ENCODE results near the gene CSNK2A1.
"Not testable (repeated sequence)": the region's sequence is repeated elsewhere in the genome, so short reads cannot be mapped to it uniquely, and the experiment has no call there.

The CSNK2A1 gene

GRCh38 chr20:543369-544152 is at the start of gene CSNK2A1:
CSNK2A1 (minus strand) TSS chr20:543790; CDS start chr20:508551, 35,239 bp downstream.
- peak; percentile 92 for DNase-seq

- no peak for DNase-seq
These were observed 48.9 kb upstream of the CSNK2A1 start for GRCh38 chr20:592506-592905.

- no peak for DNase-seq
These were observed 48.4 kb upstream of the CSNK2A1 start for GRCh38 chr20:591941-592340.

- DNase-seq: no peak
These were observed 45.5 kb upstream of the CSNK2A1 start for GRCh38 chr20:588932-589672.

GRCh38 chr20:588476-588875 is 44.9 kb upstream of the CSNK2A1 start:
- no peak for DNase-seq

- no peak for DNase-seq
These were observed 41.3 kb upstream of the CSNK2A1 start for GRCh38 chr20:584971-585301.

GRCh38 chr20:584161-584970 is 40.8 kb upstream of the CSNK2A1 start:
- no peak for DNase-seq

GRCh38 chr20:582204-582603 is 38.6 kb upstream of the CSNK2A1 start:
- DNase-seq: no peak

GRCh38 chr20:578940-579690 is 35.5 kb upstream of the CSNK2A1 start:
- DNase-seq: not testable (repeated sequence)

GRCh38 chr20:577167-577791 is 33.7 kb upstream of the CSNK2A1 start:
- DNase-seq: peak; percentile 15

GRCh38 chr20:576156-576555 is 32.6 kb upstream of the CSNK2A1 start:
- DNase-seq: no peak

GRCh38 chr20:575230-575629 is 31.6 kb upstream of the CSNK2A1 start:
- no peak for DNase-seq

- no peak for DNase-seq
These were observed 30.8 kb upstream of the CSNK2A1 start for GRCh38 chr20:574297-574942.

- no peak for DNase-seq
These were observed 30.1 kb upstream of the CSNK2A1 start for GRCh38 chr20:573414-574296.

GRCh38 chr20:572727-573126 is 29.1 kb upstream of the CSNK2A1 start:
- no peak for DNase-seq

- no peak for DNase-seq
These were observed 28.3 kb upstream of the CSNK2A1 start for GRCh38 chr20:571754-572441.

GRCh38 chr20:568673-569415 is 25.3 kb upstream of the CSNK2A1 start:
- no peak for DNase-seq

- no peak for DNase-seq
These were observed 24.6 kb upstream of the CSNK2A1 start for GRCh38 chr20:568097-568652.

- no peak for DNase-seq
These were observed 20.6 kb upstream of the CSNK2A1 start for GRCh38 chr20:564192-564591.

Measured in NCI-H774 (cell line).